SK-N-SH (cell line): ENCODE measurements around the gene HEATR3. TPM values are rescaled to one million over a fixed set of nuclear protein-coding genes. Genes with fewer than 3 reads are reported as not detected.
A peak's percentile ranks its signal among the peaks of the same experiment; 100 is the strongest.

Source experiments
- CTCF ChIA-PET: fragments of 300-600, 350-600 bp; formaldehyde crosslinking; extraction: SDS; loops from one replicate; lab custom pipeline; 2021; lab: Yijun Ruan, JAX
- POLR2A ChIA-PET: fragments of 350-600 bp; sonication (Branson Sonifier 250); formaldehyde crosslinking; extraction: SDS; loops from one replicate; lab custom pipeline; 2020; ENCODE audit warnings: antibody characterized with exemption, inconsistent platforms; lab: Yijun Ruan, JAX
- DNase-seq: peaks from one replicate; pipeline ENCODE4 v3.0.0; 2012
- H2AFZ ChIP-seq: fragments of 200-600 bp; sonication (generic); 2 replicates; pipeline ENCODE4 v1.8.1; 2016; ENCODE audit warnings: antibody characterized with exemption, mild to moderate bottlenecking, low read depth
- H3F3A ChIP-seq: fragments of 200-600 bp; sonication (generic); replicated peaks from 2 replicates; pipeline ENCODE3; 2016; ENCODE audit warnings: antibody characterized with exemption, mild to moderate bottlenecking; ENCODE audit not compliant: insufficient read depth
- H3K27ac ChIP-seq, 2 experiments: fragments of 200-500 bp in 1 of 2; fragments of 200-600 bp in 1 of 2; sonication (Bioruptor generic) in 1 of 2; sonication (generic), shearing (Covaris generic) in 1 of 2; 2 replicates each; pipeline versions ENCODE4 v1.5.1 to v1.6.1; 2014 to 2016; ENCODE audit warnings: low read depth in 2 of 2, inconsistent platforms in 1 of 2, low read length in 1 of 2, mild to moderate bottlenecking in 1 of 2, mixed read lengths in 1 of 2
- H3K27me3 ChIP-seq: fragments of 200-600 bp; sonication (generic), shearing (Covaris generic); 2 replicates; pipeline ENCODE4 v1.6.1; 2016; ENCODE audit warnings: mixed run types; ENCODE audit not compliant: insufficient read depth
- H3K36me3 ChIP-seq, 2 experiments: fragments of 200-500 bp in 1 of 2; fragments of 200-600 bp in 1 of 2; sonication (Bioruptor generic) in 1 of 2; sonication (generic) in 1 of 2; replicated peaks in 1 of 2; 2 replicates each; pipeline versions ENCODE3 to v1.5.1; 2014 to 2016; ENCODE audit warnings: low read length in 1 of 2, mild to moderate bottlenecking in 1 of 2; ENCODE audit not compliant: insufficient read depth in 2 of 2, control insufficient read depth in 1 of 2
- H3K4me1 ChIP-seq, 2 experiments: fragments of 200-500 bp in 1 of 2; fragments of 200-600 bp in 1 of 2; sonication (Bioruptor generic) in 1 of 2; sonication (generic), shearing (Covaris generic) in 1 of 2; 2 replicates each; pipeline versions ENCODE4 v1.5.1 to v1.6.1; 2014 to 2016; ENCODE audit warnings: low read depth in 1 of 2, low read length in 1 of 2, mixed run types in 1 of 2; ENCODE audit not compliant: insufficient read depth in 2 of 2, control insufficient read depth in 1 of 2
- H3K4me2 ChIP-seq: fragments of 200-600 bp; sonication (generic), shearing (Covaris generic); 2 replicates; pipeline ENCODE4 v1.6.1; 2017; ENCODE audit warnings: mixed run types
- H3K4me3 ChIP-seq, 2 experiments: fragments of 200-500 bp in 1 of 2; fragments of 200-600 bp in 1 of 2; sonication (Bioruptor generic) in 1 of 2; sonication (generic), shearing (Covaris generic) in 1 of 2; 2 replicates each; pipeline versions ENCODE4 v1.5.1 to v1.8.1; 2014 to 2016; ENCODE audit warnings: low read depth in 2 of 2, inconsistent platforms in 1 of 2, low read length in 1 of 2, mild to moderate bottlenecking in 1 of 2, mixed read lengths in 1 of 2, moderate library complexity in 1 of 2
- H3K79me2 ChIP-seq: fragments of 200-600 bp; sonication (generic); 2 replicates; pipeline ENCODE4 v1.8.1; 2017; ENCODE audit warnings: mild to moderate bottlenecking; ENCODE audit not compliant: insufficient read depth
- H3K9ac ChIP-seq: fragments of 200-600 bp; sonication (generic); 2 replicates; pipeline ENCODE4 v1.6.1; 2017; ENCODE audit warnings: mixed run types
- H3K9me2 ChIP-seq: fragments of 200-600 bp; sonication (generic); 2 replicates; pipeline ENCODE4 v1.6.1; 2017; ENCODE audit warnings: mixed run types
- H3K9me3 ChIP-seq: fragments of 200-600 bp; sonication (generic); 2 replicates; pipeline ENCODE4 v1.6.1; 2017; ENCODE audit warnings: mixed run types, mild to moderate bottlenecking, moderate library complexity
- H4K20me1 ChIP-seq: fragments of 200-600 bp; sonication (generic); 2 replicates; pipeline ENCODE4 v1.6.1; 2017; ENCODE audit warnings: mild to moderate bottlenecking, mixed run types; ENCODE audit not compliant: insufficient read depth
- CHD2 ChIP-seq: fragments of 150-350 bp; IDR thresholded peaks from 2 replicates; pipeline ENCODE4 v1.6.1; 2018; ENCODE audit warnings: low read length; ENCODE audit not compliant: partially characterized antibody
- CTCF ChIP-seq: fragments of 200-600 bp; sonication (generic); IDR thresholded peaks from 2 replicates; pipeline ENCODE4 v1.6.1; 2017; ENCODE audit warnings: antibody characterized with exemption, mild to moderate bottlenecking, moderate library complexity
- ELF1 ChIP-seq: IDR thresholded peaks from 2 replicates; pipeline ENCODE4 v1.4.0; 2012
- EZH2phosphoT487 ChIP-seq: fragments of 200-600 bp; sonication (generic); IDR thresholded peaks from 2 replicates; pipeline ENCODE4 v1.6.1; 2017; ENCODE audit warnings: low read depth, mixed run types, mild to moderate bottlenecking, antibody characterized with exemption, moderate library complexity, borderline replicate concordance
- FOXJ3 ChIP-seq: sonication (generic); formaldehyde crosslinking; IDR thresholded peaks from 2 replicates; pipeline ENCODE4 v1.5.1; 2020; ENCODE audit warnings: mild to moderate bottlenecking, missing genetic modification reagents
- FOXM1 ChIP-seq: IDR thresholded peaks from 2 replicates; pipeline ENCODE4 v1.4.0; 2012; ENCODE audit warnings: low read depth, mild to moderate bottlenecking
- GABPA ChIP-seq: IDR thresholded peaks from 2 replicates; pipeline ENCODE4 v1.4.0; 2012; ENCODE audit warnings: low read depth, mild to moderate bottlenecking
- GATA2 ChIP-seq: sonication (generic); formaldehyde crosslinking; IDR thresholded peaks from 2 replicates; pipeline ENCODE4 v1.5.0; 2020; ENCODE audit warnings: mild to moderate bottlenecking, missing genetic modification reagents
- IRF3 ChIP-seq: fragments of 150-350 bp; IDR thresholded peaks from 2 replicates; pipeline ENCODE4 v1.6.1; 2016; ENCODE audit warnings: mild to moderate bottlenecking, low read depth, low read length
- MEF2A ChIP-seq: IDR thresholded peaks from 2 replicates; pipeline ENCODE4 v1.4.0; 2012; ENCODE audit warnings: low read depth, borderline replicate concordance
- NFIC ChIP-seq: IDR thresholded peaks from 2 replicates; pipeline ENCODE4 v1.4.0; 2012; ENCODE audit warnings: borderline replicate concordance
- NRF1 ChIP-seq: IDR thresholded peaks from 2 replicates; pipeline ENCODE4 v1.6.1; 2012; ENCODE audit warnings: low read depth, mild to moderate bottlenecking, low read length
- PBX3 ChIP-seq: IDR thresholded peaks from 2 replicates; pipeline ENCODE4; 2012
- RAD21 ChIP-seq: IDR thresholded peaks from 2 replicates; pipeline ENCODE4 v1.6.1; 2012; ENCODE audit warnings: mild to moderate bottlenecking, low read length
- RCOR1 ChIP-seq: fragments of 150-350 bp; IDR thresholded peaks from 2 replicates; pipeline ENCODE4 v1.6.1; 2017; ENCODE audit warnings: antibody characterized with exemption, low read length
- RFX5 ChIP-seq: IDR thresholded peaks from 2 replicates; pipeline ENCODE4 v1.6.1; 2012; ENCODE audit warnings: mild to moderate bottlenecking, improper control_type of control experiment, low read length
- RXRA ChIP-seq: IDR thresholded peaks from 2 replicates; pipeline ENCODE4 v1.4.0; 2012; ENCODE audit warnings: low read depth, mild to moderate bottlenecking, borderline replicate concordance
- SIN3A ChIP-seq: IDR thresholded peaks from 2 replicates; pipeline ENCODE4 v1.6.1; 2012; ENCODE audit warnings: low read depth, mild to moderate bottlenecking, low read length, moderate library complexity, borderline replicate concordance
- SMC3 ChIP-seq: IDR thresholded peaks from 2 replicates; pipeline ENCODE4 v1.6.1; 2012; ENCODE audit warnings: low read depth, low read length, improper control_type of control experiment
- TAF1 ChIP-seq: IDR thresholded peaks from 2 replicates; pipeline ENCODE4 v1.6.1; 2012; ENCODE audit warnings: low read depth, mild to moderate bottlenecking, low read length, moderate library complexity, borderline replicate concordance
- TCF12 ChIP-seq: IDR thresholded peaks from 2 replicates; pipeline ENCODE4 v1.4.0; 2012
- TEAD4 ChIP-seq: IDR thresholded peaks from 2 replicates; pipeline ENCODE4 v1.4.0; 2012; ENCODE audit warnings: mild to moderate bottlenecking, borderline replicate concordance; ENCODE audit not compliant: insufficient read depth
- USF2 ChIP-seq: fragments of 150-350 bp; IDR thresholded peaks from 2 replicates; pipeline ENCODE4 v1.6.1; 2017; ENCODE audit warnings: antibody characterized with exemption, low read length, low read depth, borderline replicate concordance
- YY1 ChIP-seq: IDR thresholded peaks from 2 replicates; pipeline ENCODE4 v1.4.0; 2012; ENCODE audit warnings: low read depth, mild to moderate bottlenecking
- WGBS: methylation state at CpG from one replicate; pipeline ENCODE4 v1.1.6; 2017; ENCODE audit warnings: low lambda C conversion rate; 5-methylcytosine and 5-hydroxymethylcytosine counted together
- polyA plus RNA-seq, 3 experiments: library from polyadenylated mRNA; depleted of rRNA; stranded (reverse); fragments of >200 nt; gene quantifications; 2 replicates each; pipeline ENCODE4 v1.2.3, GENCODE V29; 2012
- TF ChIP-seq, protein P1 (sequence below): IDR thresholded peaks from 2 replicates; pipeline ENCODE4 v1.4.0; 2012; ENCODE audit warnings: low read depth

The HEATR3 gene, protein sequence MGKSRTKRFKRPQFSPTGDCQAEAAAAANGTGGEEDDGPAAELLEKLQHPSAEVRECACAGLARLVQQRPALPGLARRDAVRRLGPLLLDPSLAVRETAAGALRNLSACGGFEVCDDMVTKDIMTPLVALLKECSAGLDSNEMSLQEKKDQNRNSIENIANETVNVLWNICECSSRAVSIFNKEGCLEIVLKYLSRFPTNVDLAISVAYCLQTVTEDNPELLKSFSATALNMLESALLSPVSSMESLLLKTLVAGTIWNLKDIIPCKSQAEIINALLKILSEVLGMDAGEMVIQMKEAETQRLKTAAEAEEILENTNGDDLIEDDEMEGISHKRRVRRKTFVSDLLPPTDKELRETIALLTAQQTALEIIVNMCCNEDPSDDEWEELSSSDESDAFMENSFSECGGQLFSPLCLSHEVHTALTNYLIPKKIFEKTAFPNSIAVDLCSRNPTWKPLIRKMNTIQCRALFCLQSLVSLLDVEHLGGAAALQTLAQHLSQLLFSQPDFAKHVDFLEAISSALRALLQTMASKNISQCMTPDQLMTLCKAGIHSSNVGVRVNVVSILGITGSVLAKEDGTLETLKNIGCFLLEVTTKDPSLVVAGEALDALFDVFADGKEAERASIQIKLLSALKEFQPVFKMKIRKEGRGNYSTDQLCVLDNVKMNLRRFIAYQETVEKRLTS
- polyA plus RNA-seq (2012; rRNA removed), result 10.1 and 12.9 TPM in 2 replicates
- polyA plus RNA-seq (2012; cell fraction: cytosol; rRNA removed), result 8.2 and 9.1 TPM in 2 replicates
- polyA plus RNA-seq (2012; cell fraction: nucleus; rRNA removed), result 21.4 and 33.1 TPM in 2 replicates

GRCh38 chr16:50065624-50066481, at the start of gene HEATR3:
TSS of gene HEATR3 (plus strand) at chr16:50065970. CDS start at chr16:50066132, 162 bp downstream.
- H3K9me3 ChIP-seq, result no peaks in the 10 kb centered on the region
- peak within 1 kb of the TSS; percentile 76 to 93 for H3K4me3 ChIP-seq
- CTCF ChIA-PET, result interaction anchor here (0.6 to 6.1 kb wide), 6 partner anchors 41 to 466 kb away, joined by 4 to 88 read pairs (median 4); partner anchors contain the start of gene CNEP1R1
- peak within 1 kb of the TSS; percentile 86; the same call in 1 of the 2 replicates for H3K9ac ChIP-seq
- peak within 1 kb of the TSS; percentile 100 for H2AFZ ChIP-seq
- peaks cover 35% of the 10 kb centered on the region for H3K79me2 ChIP-seq
- WGBS, result 1% methylated on average over 79 of the region's 91 CpGs
- H3K4me2 ChIP-seq, result peak within 1 kb of the TSS; percentile 100
- DNase-seq, result peak; percentile 97
- POLR2A ChIA-PET, result interaction anchor here (1.0 to 1.1 kb wide), 2 partner anchors 41 to 145 kb away, joined by 5 to 7 read pairs; partner anchors contain the start of gene CNEP1R1
- H4K20me1 ChIP-seq, result 0 out of 2 replicates have a peak, but pooled peaks cover 4% of the 10 kb centered on the region
- peaks cover 6 to 14% of the 10 kb centered on the region in 2 experiments for H3K36me3 ChIP-seq
- no peaks in the 10 kb centered on the region for H3K27me3 ChIP-seq
- peak within 1 kb of the TSS; percentile 89 to 95 for H3K27ac ChIP-seq
- H3K9me2 ChIP-seq, result no peaks in the 10 kb centered on the region
- H3F3A ChIP-seq, result no peaks in the 10 kb centered on the region
- peaks cover 12 to 17% of the 10 kb centered on the region in 2 experiments; a peak in 3 of 4 replicates for H3K4me1 ChIP-seq
- TF ChIP-seq ELF1 (0 out of 2 replicates have a peak, but pooled peaks have one; percentile 8), IRF3 (no peak), TAF1 (no peak), GABPA (no peak), PBX3 (no peak), EZH2phosphoT487 (no peak), USF2 (no peak), FOXJ3 (CRISPR knock-in tag) (no peak), TCF12 (no peak), TEAD4 (no peak), YY1 (no peak), MEF2A (no peak), SMC3 (no peak), NRF1 (peak; percentile 90), RFX5 (no peak), FOXM1 (no peak), NFIC (no peak), GATA2 (CRISPR knock-in tag) (no peak), CTCF (no peak), RAD21 (no peak), RXRA (no peak), RCOR1 (peak; percentile 82), CHD2 (no peak), SIN3A (0 out of 2 replicates have a peak, but pooled peaks have one; percentile 31)
- TF ChIP-seq, protein P1, sequence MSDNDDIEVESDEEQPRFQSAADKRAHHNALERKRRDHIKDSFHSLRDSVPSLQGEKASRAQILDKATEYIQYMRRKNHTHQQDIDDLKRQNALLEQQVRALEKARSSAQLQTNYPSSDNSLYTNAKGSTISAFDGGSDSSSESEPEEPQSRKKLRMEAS, result peak; percentile 70
